Caco-2 (cell line): Measurements from ENCODE around the gene ZNF100. TPM values are rescaled to one million over a fixed set of nuclear protein-coding genes. Genes with fewer than 3 reads are reported as not detected.
"Not testable (repeated sequence)": the region's sequence is repeated elsewhere in the genome, so short reads cannot be mapped to it uniquely, and the experiment has no call there.

Source experiments
- BruUV-seq: library from RNA; stranded (reverse); fragments of 400-500 nt; replicated peaks from 2 replicates; lab custom pipeline; 2021; lab: Mats Ljungman, UMichigan
- CTCF ChIA-PET: fragments of 300-600 bp; sonication (Branson Sonifier 250); formaldehyde crosslinking; loops from one replicate; lab custom pipeline; 2022; ENCODE audit warnings: antibody characterized with exemption; lab: Charles Lee
- POLR2A ChIA-PET: fragments of 300-600 bp; sonication (Branson Sonifier 250); formaldehyde crosslinking; loops from one replicate; lab custom pipeline; 2022; ENCODE audit warnings: antibody characterized with exemption; lab: Charles Lee
- DNase-seq, 2 experiments: peaks; one replicate each; pipeline versions ENCODE4 v3.0.0 to v3.0.0-alpha.2; 2020 to 2022
- H3K27me3 ChIP-seq: replicated peaks from 2 replicates; pipeline ENCODE4 v1.6.0; 2011; ENCODE audit warnings: low read length; ENCODE audit not compliant: control insufficient read depth, insufficient read depth
- H3K36me3 ChIP-seq: 2 replicates; pipeline ENCODE4 v1.5.1; 2011; ENCODE audit warnings: low read length; ENCODE audit not compliant: control insufficient read depth, insufficient read depth
- H3K4me1 ChIP-seq: fragments of 250-450 bp; sonication (Bioruptor Pico); 2 replicates; pipeline ENCODE4 v1.5.1; 2020; ENCODE audit warnings: mild to moderate bottlenecking
- H3K4me3 ChIP-seq: 2 replicates; pipeline ENCODE4 v1.5.1; 2011; ENCODE audit warnings: low read depth, mild to moderate bottlenecking, control low read depth, low read length
- H3K9me3 ChIP-seq: fragments of 250-450 bp; sonication (Bioruptor Pico); 2 replicates; pipeline ENCODE4 v1.5.1; 2020; ENCODE audit warnings: mild to moderate bottlenecking, moderate library complexity
- H3K27ac Mint-ChIP-seq: one replicate; pipeline ENCODE4 v1.8.0; 2022; ENCODE audit warnings: mixed read lengths; ENCODE audit not compliant: unreplicated experiment
- H3K27me3 Mint-ChIP-seq: one replicate; pipeline ENCODE4 v1.8.0; 2022; ENCODE audit warnings: mixed read lengths; ENCODE audit not compliant: insufficient read depth, unreplicated experiment
- H3K36me3 Mint-ChIP-seq: one replicate; pipeline ENCODE4 v1.8.0; 2022; ENCODE audit warnings: mild to moderate bottlenecking, mixed read lengths; ENCODE audit not compliant: insufficient read depth, unreplicated experiment
- H3K4me1 Mint-ChIP-seq: one replicate; pipeline ENCODE4 v1.8.0; 2022; ENCODE audit warnings: low read depth, mixed read lengths; ENCODE audit not compliant: unreplicated experiment
- H3K4me3 Mint-ChIP-seq: one replicate; pipeline ENCODE4 v1.8.0; 2022; ENCODE audit warnings: mild to moderate bottlenecking, moderate library complexity, mixed read lengths; ENCODE audit not compliant: unreplicated experiment
- H3K9me3 Mint-ChIP-seq: one replicate; pipeline ENCODE4 v1.8.0; 2022; ENCODE audit warnings: mixed read lengths; ENCODE audit not compliant: unreplicated experiment
- intact Hi-C: fragments of 100-400 bp; cut with micrococcal nuclease; formaldehyde crosslinking; loops from one replicate; pipeline ENCODE4 v1.10.0; 2022; ENCODE audit not compliant: unreplicated experiment
- total RNA-seq: library from RNA; stranded (reverse); gene quantifications from 2 replicates; pipeline ENCODE4 v1.2.3, GENCODE V29; 2022
- TF ChIP-seq, protein P1 (sequence below), 2 experiments: fragments of 200-600 bp in 1 of 2; IDR thresholded peaks; 1 replicate in 1 of 2; 2 replicates in 1 of 2; pipeline versions ENCODE4 v1.5.1 to v1.8.0; 2011 to 2022; ENCODE audit warnings: antibody characterized with exemption in 1 of 2, control low read depth in 1 of 2, inconsistent platforms in 1 of 2, low read depth in 1 of 2, low read length in 1 of 2, mild to moderate bottlenecking in 1 of 2, moderate library complexity in 1 of 2; ENCODE audit not compliant: insufficient read depth in 1 of 2, severe bottlenecking in 1 of 2, unreplicated experiment in 1 of 2

Gene ZNF100
- total RNA-seq, 1 experiment from 2014 or later, result 12.1 TPM

- Histone ChIP-seq H3K4me3 (no peak overlapping the region), H3K27me3 (no peaks in the 10 kb centered on the region), H3K9me3 (no peaks in the 10 kb centered on the region), H3K4me1 (no peaks in the 10 kb centered on the region), H3K36me3 (no peaks in the 10 kb centered on the region)
- TF ChIP-seq, protein P1, sequence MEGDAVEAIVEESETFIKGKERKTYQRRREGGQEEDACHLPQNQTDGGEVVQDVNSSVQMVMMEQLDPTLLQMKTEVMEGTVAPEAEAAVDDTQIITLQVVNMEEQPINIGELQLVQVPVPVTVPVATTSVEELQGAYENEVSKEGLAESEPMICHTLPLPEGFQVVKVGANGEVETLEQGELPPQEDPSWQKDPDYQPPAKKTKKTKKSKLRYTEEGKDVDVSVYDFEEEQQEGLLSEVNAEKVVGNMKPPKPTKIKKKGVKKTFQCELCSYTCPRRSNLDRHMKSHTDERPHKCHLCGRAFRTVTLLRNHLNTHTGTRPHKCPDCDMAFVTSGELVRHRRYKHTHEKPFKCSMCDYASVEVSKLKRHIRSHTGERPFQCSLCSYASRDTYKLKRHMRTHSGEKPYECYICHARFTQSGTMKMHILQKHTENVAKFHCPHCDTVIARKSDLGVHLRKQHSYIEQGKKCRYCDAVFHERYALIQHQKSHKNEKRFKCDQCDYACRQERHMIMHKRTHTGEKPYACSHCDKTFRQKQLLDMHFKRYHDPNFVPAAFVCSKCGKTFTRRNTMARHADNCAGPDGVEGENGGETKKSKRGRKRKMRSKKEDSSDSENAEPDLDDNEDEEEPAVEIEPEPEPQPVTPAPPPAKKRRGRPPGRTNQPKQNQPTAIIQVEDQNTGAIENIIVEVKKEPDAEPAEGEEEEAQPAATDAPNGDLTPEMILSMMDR (IDR thresholded peaks at IDR 0.05; ENCODE audit: insufficient read depth in 1 of 2, low read depth in 1 of 2, low read length in 1 of 2, severe bottlenecking in 1 of 2, unreplicated experiment in 1 of 2), result no peak
- ChIA-PET CTCF (no interaction called here), POLR2A (no interaction called here)
- H3K9me3 Mint-ChIP-seq, result peaks cover 20% of the 10 kb centered on the region
- DNase-seq, result no peak
- no peak overlapping the region for H3K4me3 Mint-ChIP-seq
- H3K27me3 Mint-ChIP-seq, result no peaks in the 10 kb centered on the region
- no TSS peak for BruUV-seq
- intact Hi-C loops, result no loop called here
- H3K36me3 Mint-ChIP-seq, result no peaks in the 10 kb centered on the region
- no peaks in the 10 kb centered on the region for H3K4me1 Mint-ChIP-seq
- no peak overlapping the region for H3K27ac Mint-ChIP-seq
These were observed 22.2 kb upstream of the ZNF100 start for GRCh38 chr19:21789466-21790085.

GRCh38 chr19:21786936-21787335 lies 19.6 kb upstream of the ZNF100 start:
- intact Hi-C loops, result no loop called here
- Histone ChIP-seq H3K36me3 (no peaks in the 10 kb centered on the region), H3K9me3 (no peaks in the 10 kb centered on the region), H3K4me3 (no peak overlapping the region), H3K27me3 (no peaks in the 10 kb centered on the region), H3K4me1 (no peaks in the 10 kb centered on the region)
- no TSS peak for BruUV-seq
- CTCF ChIA-PET, result no interaction called here
- Mint-ChIP-seq H3K27me3 (no peaks in the 10 kb centered on the region), H3K4me1 (no peaks in the 10 kb centered on the region), H3K9me3 (peaks cover 16% of the 10 kb centered on the region), H3K27ac (no peak overlapping the region), H3K4me3 (no peak overlapping the region), H3K36me3 (no peaks in the 10 kb centered on the region)
- DNase-seq, result no peak
- POLR2A ChIA-PET, result no interaction called here
- TF ChIP-seq, protein P1 (IDR thresholded peaks at IDR 0.05; ENCODE audit: insufficient read depth in 1 of 2, low read depth in 1 of 2, low read length in 1 of 2, severe bottlenecking in 1 of 2, unreplicated experiment in 1 of 2), result no peak

GRCh38 chr19:21775792-21776191 lies 8.4 kb upstream of the ZNF100 start:
- H3K36me3 Mint-ChIP-seq, intact Hi-C loops, BruUV-seq, H3K4me3 Mint-ChIP-seq, H3K36me3 ChIP-seq, H3K4me1 ChIP-seq, H3K27me3 ChIP-seq, H3K27me3 Mint-ChIP-seq, H3K4me1 Mint-ChIP-seq, DNase-seq, H3K27ac Mint-ChIP-seq, H3K9me3 Mint-ChIP-seq, H3K9me3 ChIP-seq, CTCF ChIA-PET, POLR2A ChIA-PET, H3K4me3 ChIP-seq: not testable (repeated sequence)

DNA sequence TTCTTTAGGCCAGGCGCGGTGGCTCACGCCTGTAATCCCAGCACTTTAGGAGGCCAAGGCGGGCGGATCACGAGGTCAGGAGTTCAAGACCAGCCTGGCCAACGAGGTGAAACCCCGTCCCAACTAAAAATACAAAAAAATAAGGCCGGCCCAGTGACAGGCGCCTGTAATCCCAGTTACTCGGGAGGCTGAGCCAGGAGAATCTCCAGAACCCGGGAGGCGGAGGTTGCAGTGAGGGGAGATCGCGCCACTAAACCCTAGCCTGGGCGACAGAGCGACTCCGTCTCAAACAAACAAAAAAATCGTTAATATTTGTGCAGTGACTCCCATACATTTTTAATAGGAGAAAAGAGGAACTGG lies 694 bp downstream of the ZNF100 start:
- DNase-seq, H3K27me3 Mint-ChIP-seq, H3K36me3 ChIP-seq, H3K4me1 Mint-ChIP-seq, intact Hi-C loops, H3K9me3 ChIP-seq, H3K4me1 ChIP-seq, H3K9me3 Mint-ChIP-seq, H3K27me3 ChIP-seq, POLR2A ChIA-PET, BruUV-seq, CTCF ChIA-PET: not testable (repeated sequence)
- peak overlapping the region; percentile 71 for H3K4me3 ChIP-seq
- Mint-ChIP-seq H3K4me3 (peak overlapping the region; percentile 95), H3K27ac (peak overlapping the region; percentile 97), H3K36me3 (peaks cover 48% of the 10 kb centered on the region)
